ENCODE measurements around the gene USP44.
"Not testable (repeated sequence)": the region's sequence is repeated elsewhere in the genome, so short reads cannot be mapped to it uniquely, and the experiment has no call there.

Gene USP44

DNA sequence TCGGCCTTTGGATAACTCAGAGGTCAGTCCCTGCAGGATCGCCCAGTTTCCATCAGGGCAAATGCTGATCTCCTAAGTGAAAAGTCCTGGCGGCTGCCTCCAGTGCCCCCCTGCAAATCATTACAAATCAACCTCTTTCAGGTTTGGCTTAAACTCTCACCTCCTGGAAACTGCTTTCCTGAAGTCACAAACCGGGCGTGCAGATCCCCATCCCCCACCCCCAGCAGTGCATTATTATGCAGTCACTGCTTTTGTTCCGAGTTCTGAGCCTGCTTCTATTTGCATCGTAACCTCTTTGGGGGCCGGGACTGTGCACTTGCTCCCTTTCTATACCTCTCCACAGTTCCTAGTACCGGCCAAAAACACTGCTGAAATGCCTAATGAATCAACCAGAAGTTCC, at the start of gene USP44:
USP44 (minus strand) TSS at position 172 of the 400 bp plus-strand sequence. CDS start 17,220 bp downstream, outside the sequence.
- no peak for DNase-seq (ENCODE audit: low read depth)

GRCh38 chr12:95600567-95600966, 49.3 kb upstream of the USP44 start:
- DNase-seq (ENCODE audit: low read depth) = no peak

- DNase-seq (ENCODE audit: low read depth) = no peak
Observed at GRCh38 chr12:95599880-95600279, 48.6 kb upstream of the USP44 start.

GRCh38 chr12:95594136-95594535, 42.9 kb upstream of the USP44 start:
- no peak for DNase-seq (ENCODE audit: low read depth)

- no peak for DNase-seq (ENCODE audit: low read depth)
Observed at GRCh38 chr12:95593266-95593871, 42.1 kb upstream of the USP44 start.

- no peak for DNase-seq (ENCODE audit: low read depth)
Observed at GRCh38 chr12:95591731-95592130, 40.5 kb upstream of the USP44 start.

DNA sequence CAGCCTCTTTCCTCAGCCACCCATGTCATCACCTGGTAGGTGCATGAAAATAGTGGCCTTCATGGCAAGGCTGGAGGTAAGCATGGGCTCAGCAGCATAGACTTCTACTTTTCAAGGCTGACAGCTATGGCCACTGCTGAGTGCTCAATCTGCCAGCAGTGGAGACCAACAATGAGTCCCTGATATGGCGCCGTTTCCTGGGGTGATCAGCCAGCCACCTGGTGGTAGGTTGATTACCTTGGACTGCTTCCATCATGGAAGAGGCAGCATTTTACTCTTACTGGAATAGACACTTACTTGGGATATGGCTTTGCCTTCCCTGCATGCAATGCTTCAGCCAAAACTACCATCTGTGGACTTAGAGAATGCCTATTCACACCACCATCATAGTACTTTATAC, 39.5 kb upstream of the USP44 start:
- DNase-seq (ENCODE audit: low read depth) = no peak

- DNase-seq (ENCODE audit: low read depth) = no peak
Observed at GRCh38 chr12:95583933-95584332, 32.7 kb upstream of the USP44 start.

DNA sequence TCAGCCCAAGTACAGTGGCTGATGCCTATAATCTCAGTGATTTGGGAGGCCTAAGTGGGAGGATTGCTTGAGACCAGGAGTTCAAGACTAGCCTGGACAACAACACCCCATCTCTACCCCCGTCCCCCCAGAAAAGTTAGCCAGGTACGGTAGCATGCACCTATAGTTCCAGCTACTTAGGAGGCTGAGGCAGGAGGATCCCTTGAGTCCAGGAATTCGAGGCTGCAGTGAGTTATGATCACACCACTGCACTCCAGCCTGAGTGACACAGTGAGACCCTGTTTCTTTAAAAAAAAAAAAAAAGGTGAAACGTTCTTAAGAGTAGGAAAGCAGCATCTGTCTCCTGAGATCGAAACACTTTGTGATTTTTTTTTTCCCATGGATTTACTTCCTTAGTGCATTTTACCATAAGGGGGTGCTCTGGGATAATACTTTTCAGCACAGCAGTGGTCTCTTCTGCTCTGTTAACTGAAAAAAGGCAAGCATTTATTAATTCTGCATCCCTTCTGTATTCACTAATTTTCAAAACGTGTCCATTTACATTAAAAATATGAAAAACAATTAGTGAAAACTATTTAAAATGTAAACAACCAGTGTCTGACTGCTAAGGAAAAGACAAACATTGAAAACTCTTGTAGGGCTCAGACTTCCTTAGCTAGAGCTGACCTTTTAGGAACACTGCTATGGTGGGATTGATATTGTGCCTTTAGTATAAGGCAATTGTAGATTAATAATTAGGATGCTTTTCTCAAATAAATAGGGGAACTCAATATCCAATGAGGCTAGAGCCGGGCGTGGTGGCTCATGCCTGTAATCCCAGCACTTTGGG, 31.2 kb upstream of the USP44 start:
- DNase-seq (ENCODE audit: low read depth) = peak; percentile 24

DNA sequence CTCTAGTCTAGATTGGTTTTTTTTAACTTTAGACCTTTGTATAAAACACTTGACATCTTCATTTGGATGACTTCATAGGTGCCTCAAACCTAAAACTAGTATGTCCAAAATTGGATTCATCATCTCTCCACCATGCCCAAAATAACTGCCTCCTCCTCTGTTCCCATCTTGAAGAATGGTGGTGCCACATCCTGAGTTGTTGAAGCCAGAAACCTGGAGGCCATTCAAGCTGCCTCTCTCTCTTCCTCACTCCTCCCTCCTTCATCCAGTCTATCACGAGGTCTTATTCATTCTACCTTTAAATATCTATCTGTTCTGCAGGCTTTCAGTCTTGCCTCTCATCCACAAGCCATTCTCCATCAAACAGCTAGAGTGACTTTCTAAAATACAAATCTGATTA, 26.5 kb upstream of the USP44 start:
- no peak for DNase-seq (ENCODE audit: low read depth)

DNA sequence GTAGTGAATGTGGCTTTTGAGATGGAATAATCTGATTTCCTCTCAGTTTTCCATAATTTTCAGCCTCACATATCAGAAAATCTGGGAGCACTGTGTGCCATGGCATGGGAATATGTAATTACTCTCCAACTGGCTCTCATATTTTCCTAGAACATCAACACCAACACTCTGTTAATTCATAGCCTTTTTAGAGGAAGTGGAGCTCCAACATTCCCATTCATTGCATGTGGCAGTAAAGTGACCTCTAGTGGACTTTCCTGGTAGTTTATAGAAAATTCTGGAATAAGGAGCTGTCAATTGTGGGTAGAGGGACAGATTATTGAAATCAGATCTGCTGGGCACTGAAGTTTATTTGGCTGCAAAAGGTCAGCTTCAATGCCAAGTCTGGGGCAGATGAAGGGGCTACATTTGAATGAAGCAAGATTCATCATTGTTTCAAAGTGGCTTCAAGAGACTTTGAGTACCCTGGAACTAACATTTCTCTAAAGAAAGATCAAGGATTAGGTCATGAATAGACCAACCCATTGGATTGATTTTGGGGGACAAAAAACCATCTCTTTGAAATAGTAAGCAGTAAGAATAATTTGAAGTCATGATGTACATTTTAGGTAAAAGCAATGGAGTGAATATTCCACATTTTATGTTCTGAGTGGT, 23.6 kb upstream of the USP44 start:
- peak; percentile 17 for DNase-seq (ENCODE audit: low read depth)

- DNase-seq (ENCODE audit: low read depth) = no peak
Observed at GRCh38 chr12:95573951-95574576, 22.8 kb upstream of the USP44 start.

DNA sequence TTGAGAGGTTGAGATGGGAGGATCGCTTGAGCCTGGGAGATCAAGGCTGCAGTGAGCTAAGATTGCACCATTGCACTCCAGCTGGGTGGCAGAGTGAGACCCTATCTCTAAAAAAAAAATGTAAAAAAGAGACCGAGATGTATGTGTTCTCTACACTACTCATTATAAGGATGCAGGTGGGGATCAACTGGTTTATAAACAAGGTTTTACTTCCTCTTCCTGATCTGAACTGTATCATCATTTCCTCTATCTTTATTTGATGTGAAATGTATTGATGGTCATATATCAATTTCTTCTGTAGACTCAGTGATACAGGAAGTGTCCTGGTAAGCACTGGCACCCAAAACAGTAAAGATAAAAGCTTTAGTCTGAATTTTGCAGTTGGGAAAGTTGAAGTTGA, 20.1 kb upstream of the USP44 start:
- no peak for DNase-seq (ENCODE audit: low read depth)

- not testable (repeated sequence) for DNase-seq (ENCODE audit: low read depth)
Observed at GRCh38 chr12:95568045-95568444, 16.8 kb upstream of the USP44 start.

GRCh38 chr12:95557625-95558024, 6.3 kb upstream of the USP44 start:
- DNase-seq (ENCODE audit: low read depth) = no peak

GRCh38 chr12:95554532-95555071, 3.3 kb upstream of the USP44 start:
- no peak for DNase-seq (ENCODE audit: low read depth)

DNA sequence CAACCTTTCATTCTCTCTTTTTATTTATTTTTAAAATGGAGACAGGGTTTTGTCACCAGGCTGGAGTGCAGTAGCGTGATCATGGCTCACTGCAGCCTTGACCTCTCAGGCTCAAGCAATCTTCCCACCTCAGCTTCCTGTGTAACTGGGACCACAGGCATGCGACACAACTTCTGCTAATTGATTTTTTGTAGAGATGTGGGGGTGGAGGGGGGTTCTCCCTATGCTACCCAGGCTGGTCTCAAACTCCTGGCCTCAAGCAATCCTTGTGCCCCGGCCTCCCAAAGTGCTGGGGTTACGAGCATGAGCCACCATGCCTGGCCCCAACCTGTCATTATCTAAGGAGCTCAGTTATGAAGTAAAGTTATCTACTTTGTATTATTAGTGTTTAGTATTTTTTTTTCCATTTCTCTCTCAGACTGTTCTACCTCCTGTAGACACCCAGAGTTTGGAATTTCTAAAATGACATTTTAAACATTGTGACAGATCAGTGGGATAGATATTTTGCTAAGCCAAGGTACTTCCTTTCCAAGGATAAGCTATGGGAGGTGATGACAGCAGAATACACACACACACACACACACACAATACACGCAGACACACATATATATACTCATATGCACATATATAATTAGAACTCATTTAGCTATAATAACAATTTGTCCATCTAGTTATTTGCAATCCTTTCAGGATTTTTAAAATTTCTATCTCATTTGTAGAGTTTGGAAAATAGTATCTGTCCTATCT, 2.1 kb upstream of the USP44 start:
- no peak for DNase-seq (ENCODE audit: low read depth)

DNA sequence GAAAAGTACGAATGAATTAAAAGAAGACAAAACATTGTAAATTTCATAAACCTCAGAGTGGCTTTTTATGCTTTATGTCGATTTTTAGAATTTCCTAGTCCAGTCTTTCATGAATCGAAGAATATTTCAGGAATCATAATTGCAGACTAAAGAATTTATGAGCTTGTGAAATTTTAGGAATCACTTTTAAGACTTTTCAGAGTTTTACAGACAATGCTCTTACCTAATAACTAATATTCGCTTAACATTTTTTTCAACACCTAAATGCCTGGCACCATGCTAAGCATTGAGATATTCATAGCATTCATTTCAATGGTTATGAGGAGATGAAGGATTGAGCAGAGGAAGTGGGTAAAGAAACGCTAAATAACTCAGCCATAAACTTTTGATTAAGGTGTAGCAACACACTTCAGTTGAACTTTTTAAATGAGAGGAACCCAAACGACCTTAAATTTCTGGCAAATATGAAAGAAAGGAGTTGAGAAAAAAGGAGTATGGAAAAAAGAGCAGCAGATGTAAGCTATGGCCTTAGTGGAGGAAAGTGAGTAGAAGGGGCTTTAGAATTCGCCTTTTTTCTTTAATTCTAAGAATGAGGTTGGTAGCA, 739 bp upstream of the USP44 start:
- no peak for DNase-seq (ENCODE audit: low read depth)

GRCh38 chr12:95549392-95550084, 1.7 kb downstream of the USP44 start:
- DNase-seq (ENCODE audit: low read depth) = no peak

- no peak for DNase-seq (ENCODE audit: low read depth)
Observed at GRCh38 chr12:95548539-95549391, 2.5 kb downstream of the USP44 start.
